SK-N-SH (cell line): Measurements from ENCODE around the gene HLA-DRB5. TPM values are rescaled to one million over a fixed set of nuclear protein-coding genes. Genes with fewer than 3 reads are reported as not detected.

ENCODE experiments used
- CTCF ChIA-PET: fragments of 300-600, 350-600 bp; formaldehyde crosslinking; extraction: SDS; loops from one replicate; lab custom pipeline; 2021; lab: Yijun Ruan, JAX
- POLR2A ChIA-PET: fragments of 350-600 bp; sonication (Branson Sonifier 250); formaldehyde crosslinking; extraction: SDS; loops from one replicate; lab custom pipeline; 2020; ENCODE audit warnings: antibody characterized with exemption, inconsistent platforms; lab: Yijun Ruan, JAX
- DNase-seq: peaks from one replicate; pipeline ENCODE4 v3.0.0; 2012
- H2AFZ ChIP-seq: fragments of 200-600 bp; sonication (generic); 2 replicates; pipeline ENCODE4 v1.8.1; 2016; ENCODE audit warnings: antibody characterized with exemption, mild to moderate bottlenecking, low read depth
- H3F3A ChIP-seq: fragments of 200-600 bp; sonication (generic); replicated peaks from 2 replicates; pipeline ENCODE3; 2016; ENCODE audit warnings: antibody characterized with exemption, mild to moderate bottlenecking; ENCODE audit not compliant: insufficient read depth
- H3K27ac ChIP-seq, 2 experiments: fragments of 200-500 bp in 1 of 2; fragments of 200-600 bp in 1 of 2; sonication (Bioruptor generic) in 1 of 2; sonication (generic), shearing (Covaris generic) in 1 of 2; 2 replicates each; pipeline versions ENCODE4 v1.5.1 to v1.6.1; 2014 to 2016; ENCODE audit warnings: low read depth in 2 of 2, inconsistent platforms in 1 of 2, low read length in 1 of 2, mild to moderate bottlenecking in 1 of 2, mixed read lengths in 1 of 2
- H3K27me3 ChIP-seq: fragments of 200-600 bp; sonication (generic), shearing (Covaris generic); 2 replicates; pipeline ENCODE4 v1.6.1; 2016; ENCODE audit warnings: mixed run types; ENCODE audit not compliant: insufficient read depth
- H3K36me3 ChIP-seq, 2 experiments: fragments of 200-500 bp in 1 of 2; fragments of 200-600 bp in 1 of 2; sonication (Bioruptor generic) in 1 of 2; sonication (generic) in 1 of 2; replicated peaks in 1 of 2; 2 replicates each; pipeline versions ENCODE3 to v1.5.1; 2014 to 2016; ENCODE audit warnings: low read length in 1 of 2, mild to moderate bottlenecking in 1 of 2; ENCODE audit not compliant: insufficient read depth in 2 of 2, control insufficient read depth in 1 of 2
- H3K4me1 ChIP-seq, 2 experiments: fragments of 200-500 bp in 1 of 2; fragments of 200-600 bp in 1 of 2; sonication (Bioruptor generic) in 1 of 2; sonication (generic), shearing (Covaris generic) in 1 of 2; 2 replicates each; pipeline versions ENCODE4 v1.5.1 to v1.6.1; 2014 to 2016; ENCODE audit warnings: low read depth in 1 of 2, low read length in 1 of 2, mixed run types in 1 of 2; ENCODE audit not compliant: insufficient read depth in 2 of 2, control insufficient read depth in 1 of 2
- H3K4me2 ChIP-seq: fragments of 200-600 bp; sonication (generic), shearing (Covaris generic); 2 replicates; pipeline ENCODE4 v1.6.1; 2017; ENCODE audit warnings: mixed run types
- H3K4me3 ChIP-seq, 2 experiments: fragments of 200-500 bp in 1 of 2; fragments of 200-600 bp in 1 of 2; sonication (Bioruptor generic) in 1 of 2; sonication (generic), shearing (Covaris generic) in 1 of 2; 2 replicates each; pipeline versions ENCODE4 v1.5.1 to v1.8.1; 2014 to 2016; ENCODE audit warnings: low read depth in 2 of 2, inconsistent platforms in 1 of 2, low read length in 1 of 2, mild to moderate bottlenecking in 1 of 2, mixed read lengths in 1 of 2, moderate library complexity in 1 of 2
- H3K79me2 ChIP-seq: fragments of 200-600 bp; sonication (generic); 2 replicates; pipeline ENCODE4 v1.8.1; 2017; ENCODE audit warnings: mild to moderate bottlenecking; ENCODE audit not compliant: insufficient read depth
- H3K9ac ChIP-seq: fragments of 200-600 bp; sonication (generic); 2 replicates; pipeline ENCODE4 v1.6.1; 2017; ENCODE audit warnings: mixed run types
- H3K9me2 ChIP-seq: fragments of 200-600 bp; sonication (generic); 2 replicates; pipeline ENCODE4 v1.6.1; 2017; ENCODE audit warnings: mixed run types
- H3K9me3 ChIP-seq: fragments of 200-600 bp; sonication (generic); 2 replicates; pipeline ENCODE4 v1.6.1; 2017; ENCODE audit warnings: mixed run types, mild to moderate bottlenecking, moderate library complexity
- H4K20me1 ChIP-seq: fragments of 200-600 bp; sonication (generic); 2 replicates; pipeline ENCODE4 v1.6.1; 2017; ENCODE audit warnings: mild to moderate bottlenecking, mixed run types; ENCODE audit not compliant: insufficient read depth
- CHD2 ChIP-seq: fragments of 150-350 bp; IDR thresholded peaks from 2 replicates; pipeline ENCODE4 v1.6.1; 2018; ENCODE audit warnings: low read length; ENCODE audit not compliant: partially characterized antibody
- ELF1 ChIP-seq: IDR thresholded peaks from 2 replicates; pipeline ENCODE4 v1.4.0; 2012
- FOXM1 ChIP-seq: IDR thresholded peaks from 2 replicates; pipeline ENCODE4 v1.4.0; 2012; ENCODE audit warnings: low read depth, mild to moderate bottlenecking
- GABPA ChIP-seq: IDR thresholded peaks from 2 replicates; pipeline ENCODE4 v1.4.0; 2012; ENCODE audit warnings: low read depth, mild to moderate bottlenecking
- IRF3 ChIP-seq: fragments of 150-350 bp; IDR thresholded peaks from 2 replicates; pipeline ENCODE4 v1.6.1; 2016; ENCODE audit warnings: mild to moderate bottlenecking, low read depth, low read length
- JUND ChIP-seq: IDR thresholded peaks from 2 replicates; pipeline ENCODE4 v1.4.0; 2012
- MEF2A ChIP-seq: IDR thresholded peaks from 2 replicates; pipeline ENCODE4 v1.4.0; 2012; ENCODE audit warnings: low read depth, borderline replicate concordance
- NFIC ChIP-seq: IDR thresholded peaks from 2 replicates; pipeline ENCODE4 v1.4.0; 2012; ENCODE audit warnings: borderline replicate concordance
- REST ChIP-seq: IDR thresholded peaks from 2 replicates; pipeline ENCODE4 v1.6.1; 2012; ENCODE audit warnings: mild to moderate bottlenecking, low read depth, low read length, moderate library complexity
- SIN3A ChIP-seq: IDR thresholded peaks from 2 replicates; pipeline ENCODE4 v1.6.1; 2012; ENCODE audit warnings: low read depth, mild to moderate bottlenecking, low read length, moderate library complexity, borderline replicate concordance
- SMC3 ChIP-seq: IDR thresholded peaks from 2 replicates; pipeline ENCODE4 v1.6.1; 2012; ENCODE audit warnings: low read depth, low read length, improper control_type of control experiment
- TAF1 ChIP-seq: IDR thresholded peaks from 2 replicates; pipeline ENCODE4 v1.6.1; 2012; ENCODE audit warnings: low read depth, mild to moderate bottlenecking, low read length, moderate library complexity, borderline replicate concordance
- TCF12 ChIP-seq: IDR thresholded peaks from 2 replicates; pipeline ENCODE4 v1.4.0; 2012
- YY1 ChIP-seq: IDR thresholded peaks from 2 replicates; pipeline ENCODE4 v1.4.0; 2012; ENCODE audit warnings: low read depth, mild to moderate bottlenecking
- WGBS: methylation state at CpG from one replicate; pipeline ENCODE4 v1.1.6; 2017; ENCODE audit warnings: low lambda C conversion rate; 5-methylcytosine and 5-hydroxymethylcytosine counted together
- polyA plus RNA-seq, 3 experiments: library from polyadenylated mRNA; depleted of rRNA; stranded (reverse); fragments of >200 nt; gene quantifications; 2 replicates each; pipeline ENCODE4 v1.2.3, GENCODE V29; 2012
- TF ChIP-seq, protein P1 (sequence below): IDR thresholded peaks from 2 replicates; pipeline ENCODE4 v1.4.0; 2012; ENCODE audit warnings: low read depth
- TF ChIP-seq, protein P2 (sequence below): fragments of 200-600 bp; sonication (generic); IDR thresholded peaks from 2 replicates; pipeline ENCODE4 v1.6.1; 2017; ENCODE audit warnings: antibody characterized with exemption, mild to moderate bottlenecking, moderate library complexity
- TF ChIP-seq, protein P3 (sequence below): IDR thresholded peaks from 2 replicates; pipeline ENCODE4; 2012

The HLA-DRB5 gene
- polyA plus RNA-seq, 1 of the 3 experiments (the other 2 are of a cell fraction), result not detected

GRCh38 chr6:32554116-32554965, 24.3 kb upstream of the HLA-DRB5 start:
- no peak for DNase-seq
- Histone ChIP-seq H3K27ac (no peak overlapping the region), H3K79me2 (no peaks in the 10 kb centered on the region), H4K20me1 (no peaks in the 10 kb centered on the region), H3K9ac (no peak overlapping the region), H3K9me3 (no peaks in the 10 kb centered on the region), H3K4me1 (no peaks in the 10 kb centered on the region), H3K9me2 (no peaks in the 10 kb centered on the region), H3K27me3 (no peaks in the 10 kb centered on the region), H3K36me3 (no peaks in the 10 kb centered on the region), H2AFZ (no peak overlapping the region), H3F3A (no peaks in the 10 kb centered on the region), H3K4me3 (no peak overlapping the region), H3K4me2 (no peak overlapping the region)
- TF ChIP-seq GABPA, result no peak
- TF ChIP-seq ELF1, result no peak
- TF ChIP-seq, protein P1, sequence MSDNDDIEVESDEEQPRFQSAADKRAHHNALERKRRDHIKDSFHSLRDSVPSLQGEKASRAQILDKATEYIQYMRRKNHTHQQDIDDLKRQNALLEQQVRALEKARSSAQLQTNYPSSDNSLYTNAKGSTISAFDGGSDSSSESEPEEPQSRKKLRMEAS, result no peak
- WGBS, result 13% methylated on average over 4 of the region's 9 CpGs
- CTCF ChIA-PET, result no interaction called here
- POLR2A ChIA-PET, result no interaction called here

- Histone ChIP-seq H3K4me3 (no peak overlapping the region), H3K9ac (no peak overlapping the region), H3K4me2 (no peak overlapping the region), H2AFZ (no peak overlapping the region), H3K9me2 (no peaks in the 10 kb centered on the region), H3F3A (no peaks in the 10 kb centered on the region), H4K20me1 (no peaks in the 10 kb centered on the region), H3K27me3 (no peaks in the 10 kb centered on the region), H3K9me3 (no peaks in the 10 kb centered on the region), H3K79me2 (no peaks in the 10 kb centered on the region), H3K4me1 (no peaks in the 10 kb centered on the region), H3K27ac (no peak overlapping the region), H3K36me3 (no peaks in the 10 kb centered on the region)
- no peak for DNase-seq
- ChIA-PET POLR2A (no interaction called here), CTCF (no interaction called here)
- TF ChIP-seq SMC3 (no peak), FOXM1 (no peak), GABPA (no peak), NFIC (no peak), YY1 (no peak), MEF2A (no peak), JUND (no peak), CHD2 (no peak), IRF3 (no peak), TAF1 (no peak), TCF12 (no peak), REST (no peak), SIN3A (no peak)
- TF ChIP-seq, protein P1, result no peak
- TF ChIP-seq, protein P2, sequence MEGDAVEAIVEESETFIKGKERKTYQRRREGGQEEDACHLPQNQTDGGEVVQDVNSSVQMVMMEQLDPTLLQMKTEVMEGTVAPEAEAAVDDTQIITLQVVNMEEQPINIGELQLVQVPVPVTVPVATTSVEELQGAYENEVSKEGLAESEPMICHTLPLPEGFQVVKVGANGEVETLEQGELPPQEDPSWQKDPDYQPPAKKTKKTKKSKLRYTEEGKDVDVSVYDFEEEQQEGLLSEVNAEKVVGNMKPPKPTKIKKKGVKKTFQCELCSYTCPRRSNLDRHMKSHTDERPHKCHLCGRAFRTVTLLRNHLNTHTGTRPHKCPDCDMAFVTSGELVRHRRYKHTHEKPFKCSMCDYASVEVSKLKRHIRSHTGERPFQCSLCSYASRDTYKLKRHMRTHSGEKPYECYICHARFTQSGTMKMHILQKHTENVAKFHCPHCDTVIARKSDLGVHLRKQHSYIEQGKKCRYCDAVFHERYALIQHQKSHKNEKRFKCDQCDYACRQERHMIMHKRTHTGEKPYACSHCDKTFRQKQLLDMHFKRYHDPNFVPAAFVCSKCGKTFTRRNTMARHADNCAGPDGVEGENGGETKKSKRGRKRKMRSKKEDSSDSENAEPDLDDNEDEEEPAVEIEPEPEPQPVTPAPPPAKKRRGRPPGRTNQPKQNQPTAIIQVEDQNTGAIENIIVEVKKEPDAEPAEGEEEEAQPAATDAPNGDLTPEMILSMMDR, result no peak
- TF ChIP-seq, protein P3, sequence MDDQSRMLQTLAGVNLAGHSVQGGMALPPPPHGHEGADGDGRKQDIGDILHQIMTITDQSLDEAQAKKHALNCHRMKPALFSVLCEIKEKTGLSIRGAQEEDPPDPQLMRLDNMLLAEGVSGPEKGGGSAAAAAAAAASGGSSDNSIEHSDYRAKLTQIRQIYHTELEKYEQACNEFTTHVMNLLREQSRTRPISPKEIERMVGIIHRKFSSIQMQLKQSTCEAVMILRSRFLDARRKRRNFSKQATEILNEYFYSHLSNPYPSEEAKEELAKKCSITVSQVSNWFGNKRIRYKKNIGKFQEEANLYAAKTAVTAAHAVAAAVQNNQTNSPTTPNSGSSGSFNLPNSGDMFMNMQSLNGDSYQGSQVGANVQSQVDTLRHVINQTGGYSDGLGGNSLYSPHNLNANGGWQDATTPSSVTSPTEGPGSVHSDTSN, result no peak
- WGBS, result 2% methylated on average over 4 of the region's 5 CpGs
Measured at GRCh38 chr6:32553037-32553742, 23.1 kb upstream of the HLA-DRB5 start.
